Right renal cortex interstitium (tissue), 3 donors: ENCODE measurements around the gene PLAC1. TPM values are rescaled to one million over a fixed set of nuclear protein-coding genes. Genes with fewer than 3 reads are reported as not detected.

Experiments
- DNase-seq, 3 donors: peaks; one replicate each; pipeline ENCODE4 v3.0.0-alpha.2; 2013; ENCODE audit warnings: low read depth in 3 of 3, low spot score in 2 of 3
- polyA plus RNA-seq, 3 donors: library from polyadenylated mRNA; unstranded; fragments of 120-200 nt; gene quantifications; one replicate each; pipeline ENCODE4 v1.2.1, GENCODE V29; 2013; ENCODE audit not compliant: insufficient read length in 3 of 3

Gene PLAC1
- polyA plus RNA-seq: 1 to 10 TPM; 5.1 to 7.2 (median 5.8) TPM

DNA sequence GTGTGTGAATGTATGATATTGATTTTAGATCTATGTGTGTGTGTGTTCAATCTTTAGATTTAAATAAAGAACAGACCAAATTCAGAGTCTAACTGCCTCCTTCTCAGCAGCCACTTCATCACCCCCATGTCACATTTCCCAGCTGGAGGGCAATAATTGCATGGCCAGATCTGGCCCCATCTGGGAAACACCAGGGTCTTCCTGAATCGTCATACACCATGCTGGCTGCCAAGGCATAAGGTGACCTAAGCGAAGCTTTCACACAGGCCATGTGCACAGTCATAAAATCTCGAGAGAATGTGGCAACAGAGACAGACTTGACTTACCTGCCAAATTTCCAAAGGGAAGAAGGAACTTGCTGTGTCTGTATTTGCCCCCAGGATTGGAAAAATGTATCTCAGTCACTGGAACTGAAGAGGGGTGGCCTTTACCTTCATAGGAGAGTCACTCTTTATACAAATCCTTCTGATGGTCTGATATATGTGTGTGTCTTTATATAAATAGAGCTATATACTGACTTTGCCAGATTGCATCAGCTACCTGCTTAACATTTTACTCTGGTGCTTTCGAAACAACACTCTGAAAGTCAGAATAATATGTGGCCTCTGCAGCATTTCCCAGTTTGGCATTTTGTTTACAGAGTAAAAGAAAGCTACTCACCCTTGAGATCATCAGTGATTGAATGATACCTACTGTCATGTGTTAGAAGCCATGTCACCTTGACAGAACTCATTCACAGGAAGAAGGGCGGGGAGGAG is at the start of gene PLAC1:
Gene PLAC1 (minus strand): TSS at position 470 of the 758 bp plus-strand sequence. CDS start 91,789 bp downstream, outside the sequence.
- DNase-seq: no peak

- no peak for DNase-seq
Observed at GRCh38 chrX:134706138-134706537, 47.9 kb upstream of the PLAC1 start.

GRCh38 chrX:134695999-134696398 is 37.7 kb upstream of the PLAC1 start:
- DNase-seq: no peak

- no peak for DNase-seq
Observed at GRCh38 chrX:134694333-134695322, 36.4 kb upstream of the PLAC1 start.

- no peak for DNase-seq
Observed at GRCh38 chrX:134693644-134694043, 35.4 kb upstream of the PLAC1 start.

- no peak for DNase-seq
Observed at GRCh38 chrX:134692990-134693389, 34.7 kb upstream of the PLAC1 start.

DNA sequence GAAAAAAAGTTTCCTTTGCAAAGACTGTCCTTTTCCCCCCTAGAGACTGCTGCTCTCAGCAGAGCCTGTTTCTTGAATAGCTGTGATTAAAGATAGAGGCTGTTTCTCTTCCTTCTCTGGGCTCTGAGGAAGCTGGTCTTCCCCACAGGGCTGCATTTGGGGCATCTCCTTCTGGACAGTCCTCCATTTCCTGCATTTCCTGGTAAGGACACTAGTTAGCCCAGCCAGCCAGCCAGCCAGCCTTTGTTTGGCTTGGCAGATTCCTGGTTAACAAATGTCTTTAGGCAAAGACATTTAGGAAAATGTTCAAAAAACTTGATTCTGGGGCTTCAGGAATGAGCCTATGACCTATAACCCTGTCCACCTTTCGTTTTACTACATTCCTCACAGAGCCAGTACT is 34.0 kb upstream of the PLAC1 start:
- DNase-seq: no peak

GRCh38 chrX:134691453-134691852 is 33.2 kb upstream of the PLAC1 start:
- DNase-seq: no peak

DNA sequence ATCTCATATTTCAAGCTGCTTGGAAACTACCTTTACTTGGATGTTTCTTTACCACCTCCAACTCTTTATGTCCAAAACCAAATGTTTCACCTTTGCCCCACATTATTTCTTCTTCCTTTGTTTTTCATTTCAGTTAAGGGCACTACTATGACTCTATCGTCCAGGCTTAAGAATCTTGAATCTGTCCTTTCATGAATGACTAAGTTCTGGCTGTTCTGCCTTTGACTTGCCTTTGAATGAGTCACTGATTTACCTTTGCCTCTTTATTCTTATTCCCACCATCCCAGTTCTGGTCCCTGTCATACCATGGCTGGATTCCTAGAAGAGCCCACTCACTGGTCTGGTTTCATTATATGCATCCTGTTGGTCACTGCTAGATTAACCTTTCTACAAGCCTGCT is 30.6 kb upstream of the PLAC1 start:
- DNase-seq: no peak

DNA sequence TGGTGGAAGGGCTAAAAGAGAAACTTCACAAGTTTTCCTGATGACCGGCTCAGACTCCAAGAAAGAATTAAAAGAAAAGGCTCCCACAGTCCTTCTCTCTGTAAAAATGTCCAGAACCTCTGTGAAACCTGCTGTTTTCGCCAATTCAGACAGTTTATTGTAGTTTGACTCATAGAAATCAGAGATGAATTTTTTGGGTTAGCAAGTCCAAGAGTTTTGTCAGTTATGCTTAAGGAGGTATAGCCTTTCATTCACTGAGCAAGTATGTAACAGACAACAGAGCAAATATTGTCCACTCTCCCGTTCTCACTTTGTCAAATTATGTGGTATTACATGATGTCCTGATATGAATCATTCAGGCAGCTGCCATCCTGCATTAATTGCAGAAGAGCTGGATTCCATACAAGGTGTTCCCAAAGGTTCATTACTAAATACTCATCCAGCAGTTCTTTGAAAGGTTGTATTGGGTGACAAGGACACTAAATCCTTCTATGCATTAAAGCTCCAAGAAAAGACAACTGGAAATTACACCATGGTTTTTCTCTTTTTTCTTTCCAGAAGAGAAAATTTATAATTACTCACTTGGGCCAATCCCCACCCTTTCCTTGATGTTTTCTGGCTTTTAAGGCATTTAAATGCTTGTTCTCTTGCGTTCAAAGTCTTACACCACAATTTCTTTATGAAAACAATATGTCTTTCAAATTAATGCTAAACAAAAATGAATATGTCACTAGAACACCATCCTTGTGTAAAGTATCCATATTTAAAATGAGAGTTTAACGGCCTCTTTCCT is 30.0 kb upstream of the PLAC1 start:
- DNase-seq: no peak

GRCh38 chrX:134685668-134686067 is 27.4 kb upstream of the PLAC1 start:
- DNase-seq: no peak

- DNase-seq: no peak
Observed at GRCh38 chrX:134684956-134685355, 26.7 kb upstream of the PLAC1 start.

DNA sequence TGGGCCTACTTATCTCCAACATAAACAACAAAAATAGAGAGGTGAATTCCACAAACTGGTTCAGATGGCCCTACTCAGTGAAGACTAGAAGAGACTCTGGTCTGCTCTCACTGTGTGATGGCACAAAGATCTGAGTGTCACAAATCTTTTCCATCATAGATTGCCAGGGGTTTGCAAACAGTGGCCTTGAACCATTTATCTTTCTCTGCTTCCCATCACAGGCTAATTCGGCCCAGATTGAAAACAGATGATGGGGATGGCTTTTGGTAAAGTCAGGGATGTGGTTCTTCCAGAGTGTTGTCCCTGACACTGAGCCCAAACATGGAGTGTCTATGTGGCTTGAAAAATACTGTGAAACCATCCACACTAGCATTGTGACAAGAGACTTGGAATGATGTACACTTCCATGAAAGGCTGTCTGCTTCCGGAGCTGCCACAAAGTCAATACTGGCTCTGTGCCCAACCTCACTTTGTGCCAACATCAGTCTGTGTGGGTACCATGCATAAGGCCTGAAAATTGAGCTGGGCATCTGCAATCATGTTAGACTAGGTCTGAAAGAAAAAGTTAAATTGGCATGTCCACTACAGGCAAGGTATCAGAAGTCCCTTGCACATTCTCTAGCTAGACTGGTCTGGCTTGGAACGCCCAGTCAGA is 25.2 kb upstream of the PLAC1 start:
- DNase-seq: no peak

GRCh38 chrX:134682081-134682480 is 23.8 kb upstream of the PLAC1 start:
- no peak for DNase-seq

DNA sequence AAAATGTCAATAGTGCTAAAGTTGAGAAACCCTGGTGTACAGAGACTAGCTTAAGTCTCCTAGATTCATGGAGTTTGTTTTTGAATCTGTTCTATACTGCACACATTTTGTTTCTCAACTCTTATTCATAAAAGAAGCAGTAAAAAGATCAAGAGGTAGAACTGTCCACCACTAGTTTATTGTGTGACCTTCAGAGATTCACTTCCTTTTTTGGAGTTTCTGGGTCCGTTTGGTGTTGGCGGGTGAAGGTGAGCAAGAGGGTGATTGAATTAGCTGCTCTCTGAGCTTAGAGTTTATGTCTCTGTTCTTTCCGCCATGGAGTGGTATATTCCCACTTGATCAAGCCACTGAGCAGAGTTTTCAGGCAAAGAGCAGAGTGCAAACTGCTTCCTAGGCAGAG is 21.4 kb upstream of the PLAC1 start:
- no peak for DNase-seq

DNA sequence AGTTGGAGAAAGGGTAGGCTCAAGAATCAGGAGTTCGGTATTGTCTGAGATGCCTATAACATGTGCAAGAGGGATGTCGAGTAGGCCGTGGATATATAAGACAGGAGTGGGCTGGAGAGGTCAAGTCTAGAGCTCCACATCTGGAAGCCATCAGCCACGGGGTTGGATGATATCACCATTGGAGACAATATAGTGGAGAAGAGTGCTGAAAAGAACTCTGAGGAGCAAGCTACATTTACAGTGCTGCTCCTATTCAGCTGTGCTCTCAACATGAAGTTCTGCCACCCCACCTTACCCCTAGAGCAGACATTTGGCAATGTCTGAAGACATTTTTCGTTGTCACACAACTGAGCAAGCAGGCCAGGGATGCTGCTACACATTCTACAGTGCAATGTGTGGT is 20.9 kb upstream of the PLAC1 start:
- no peak for DNase-seq

DNA sequence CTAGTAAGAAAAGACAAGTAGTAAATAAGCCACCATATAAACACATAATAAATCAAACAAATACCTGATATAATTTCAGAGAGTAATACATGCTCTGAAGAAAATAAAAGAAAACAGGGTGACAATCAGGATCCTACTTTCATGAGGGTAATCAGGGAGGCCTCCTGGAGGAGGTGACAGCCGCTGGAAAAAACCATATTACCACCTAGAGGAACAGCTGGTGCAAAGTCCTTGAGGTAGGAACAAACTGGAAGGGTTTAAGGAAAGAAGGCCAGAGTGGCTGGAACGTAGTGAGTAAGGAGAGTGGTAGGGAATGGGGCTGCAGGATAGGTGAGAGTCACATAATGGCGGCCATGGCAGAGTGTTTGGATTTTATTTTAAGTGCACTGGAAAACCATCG is 19.1 kb upstream of the PLAC1 start:
- no peak for DNase-seq

- DNase-seq: no peak
Observed at GRCh38 chrX:134676436-134676835, 18.2 kb upstream of the PLAC1 start.

GRCh38 chrX:134673123-134673522 is 14.9 kb upstream of the PLAC1 start:
- DNase-seq: no peak

DNA sequence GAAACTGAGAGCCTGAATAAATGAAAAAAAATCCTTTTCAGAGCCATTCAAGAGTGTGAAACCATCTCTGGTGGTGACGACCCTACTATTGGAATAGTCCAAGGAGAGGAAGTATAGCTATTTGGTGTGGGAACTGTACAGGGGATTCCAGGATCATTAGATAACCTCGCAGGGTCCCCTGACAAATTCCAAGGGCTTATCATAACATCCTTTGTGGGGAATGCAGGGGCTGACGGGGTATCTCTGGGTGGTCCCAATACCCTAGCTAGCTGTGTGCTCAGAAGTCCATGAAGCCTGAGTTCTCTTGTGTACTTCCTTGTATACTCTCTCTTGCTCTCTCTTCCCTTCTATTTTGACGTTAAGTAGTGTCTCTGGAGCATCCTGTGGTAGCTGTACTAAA is 13.8 kb upstream of the PLAC1 start:
- DNase-seq: no peak
